Uterus (tissue), 2 donors: ENCODE results near the gene ITGB5.

Experiments used
- CTCF ChIP-seq, 4 experiments: fragments of 200-600 bp in 2 of 4; fragments of 450-650 bp in 2 of 4; sonication (generic) in 2 of 4; IDR thresholded peaks; one replicate each; pipeline ENCODE4 v1.5.1; 2016 to 2019; ENCODE audit warnings: antibody characterized with exemption in 4 of 4, mild to moderate bottlenecking in 2 of 4, moderate library complexity in 1 of 4
- POLR2A ChIP-seq, 2 donors: fragments of 450-650 bp; IDR thresholded peaks; one replicate each; pipeline ENCODE4 v1.6.1; 2016; ENCODE audit warnings: antibody characterized with exemption in 2 of 2, mild to moderate bottlenecking in 1 of 2, moderate library complexity in 1 of 2

- TF ChIP-seq CTCF (IDR thresholded peaks at IDR 0.05): no peak
- TF ChIP-seq POLR2A (IDR thresholded peaks at IDR 0.05): no peak
Observed at GRCh38 chr3:124896824-124897526, 9.8 kb upstream of the ITGB5 start.
